ENCODE data around the gene LRRC56. TPM values are rescaled to one million over a fixed set of nuclear protein-coding genes. Genes with fewer than 3 reads are reported as not detected.

The LRRC56 gene
- total and polyA plus RNA-seq, 2 of the 13 experiments (the other 11 are each of a cell fraction or from before 2014, with no cell fraction given) = 0.11 to 0.29 TPM

DNA sequence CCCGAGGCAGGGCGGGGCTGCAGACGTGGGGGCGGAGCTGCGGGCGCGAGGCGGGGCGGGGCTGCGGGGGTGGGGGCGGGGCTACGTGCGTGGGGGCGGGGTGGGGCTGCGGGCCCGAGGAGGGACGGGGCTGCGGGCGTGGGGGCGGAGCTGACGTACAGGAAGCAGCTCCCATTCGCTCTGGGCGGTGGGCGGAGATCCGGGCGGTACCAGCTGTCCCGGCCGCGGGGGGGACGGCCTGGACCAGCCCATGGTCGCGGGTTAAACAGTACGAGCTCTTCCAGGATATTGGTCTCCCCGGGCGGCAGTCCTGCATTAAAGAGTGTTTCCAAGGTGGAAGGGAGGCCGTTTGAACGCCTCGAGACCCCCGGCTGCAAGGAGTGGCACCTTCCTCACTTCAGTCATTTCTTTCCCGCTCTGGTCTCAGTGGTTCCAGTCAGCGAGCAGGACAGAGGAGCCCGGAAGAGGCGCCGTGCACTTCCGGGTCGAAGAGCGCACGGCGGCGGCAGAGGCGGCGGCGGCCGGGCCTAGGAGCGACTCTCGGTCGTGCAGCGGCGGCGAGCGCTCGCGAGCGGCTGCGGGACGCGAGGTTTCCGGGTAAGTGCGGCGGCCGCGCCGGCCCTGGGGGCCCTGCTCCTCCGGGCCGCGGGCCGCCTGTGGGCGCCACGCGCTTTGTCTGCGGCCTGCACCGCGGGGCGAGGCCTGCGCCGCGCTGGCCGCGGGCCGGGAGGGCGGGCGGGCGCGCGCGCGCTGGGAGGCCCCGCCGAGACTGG is 38.9 kb downstream of the LRRC56 start, which contains the start of gene PHRF1 (continued):
- TF ChIP-seq SALL1 (CRISPR knock-in tag; IDR thresholded peaks at IDR 0.05) (peak; percentile 62; the same call in 1 of the 2 replicates), ZNF543 (CRISPR knock-in tag; IDR thresholded peaks at IDR 0.05) (no peak), ZNF441 (CRISPR knock-in tag; IDR thresholded peaks at IDR 0.05; ENCODE audit: borderline replicate concordance) (peak; percentile 75; the same call in 1 of the 2 replicates), CCDC6 (CRISPR knock-in tag; IDR thresholded peaks at IDR 0.05) (no peak), NCOA5 (CRISPR knock-in tag; IDR thresholded peaks at IDR 0.05) (no peak), ZNF30 (CRISPR knock-in tag; IDR thresholded peaks at IDR 0.05) (no peak), ZNF382 (CRISPR knock-in tag; IDR thresholded peaks at IDR 0.05; ENCODE audit: borderline replicate concordance) (no peak), AGO2 (optimal IDR thresholded peaks at IDR 0.05; ENCODE audit: low read depth, low read length) (no peak), ZFP90 (CRISPR knock-in tag; IDR thresholded peaks at IDR 0.05; ENCODE audit: borderline replicate concordance) (no peak), KAT2B (IDR thresholded peaks at IDR 0.05; ENCODE audit: borderline replicate concordance, low read depth, low read length) (no peak), RARA (CRISPR knock-in tag; IDR thresholded peaks at IDR 0.05) (no peak), JDP2 (CRISPR knock-in tag; IDR thresholded peaks at IDR 0.05; ENCODE audit: borderline replicate concordance) (no peak), HNF4A (CRISPR knock-in tag; IDR thresholded peaks at IDR 0.05) (no peak), ZNF878 (CRISPR knock-in tag; IDR thresholded peaks at IDR 0.05) (0 out of 2 replicates have a peak, but pooled peaks have one; percentile 42), ZNF761 (CRISPR knock-in tag; conservative IDR thresholded peaks at IDR 0.05) (no peak), ZBTB42 (CRISPR knock-in tag; IDR thresholded peaks at IDR 0.05) (no peak), POLR2AphosphoS5 (IDR thresholded peaks at IDR 0.05; ENCODE audit: low read depth, low read length) (peak; percentile 79), ZNF333 (CRISPR knock-in tag; IDR thresholded peaks at IDR 0.05; ENCODE audit: borderline replicate concordance) (no peak), GABPA (IDR thresholded peaks at IDR 0.05; ENCODE audit: low read depth, low read length) (no peak), GABPA (CRISPR knock-in tag; IDR thresholded peaks at IDR 0.05; ENCODE audit: low read depth) (peak; percentile 92), CCAR2 (optimal IDR thresholded peaks at IDR 0.05; ENCODE audit: low read depth, low read length) (no peak)
- TF ChIP-seq, protein P1, sequence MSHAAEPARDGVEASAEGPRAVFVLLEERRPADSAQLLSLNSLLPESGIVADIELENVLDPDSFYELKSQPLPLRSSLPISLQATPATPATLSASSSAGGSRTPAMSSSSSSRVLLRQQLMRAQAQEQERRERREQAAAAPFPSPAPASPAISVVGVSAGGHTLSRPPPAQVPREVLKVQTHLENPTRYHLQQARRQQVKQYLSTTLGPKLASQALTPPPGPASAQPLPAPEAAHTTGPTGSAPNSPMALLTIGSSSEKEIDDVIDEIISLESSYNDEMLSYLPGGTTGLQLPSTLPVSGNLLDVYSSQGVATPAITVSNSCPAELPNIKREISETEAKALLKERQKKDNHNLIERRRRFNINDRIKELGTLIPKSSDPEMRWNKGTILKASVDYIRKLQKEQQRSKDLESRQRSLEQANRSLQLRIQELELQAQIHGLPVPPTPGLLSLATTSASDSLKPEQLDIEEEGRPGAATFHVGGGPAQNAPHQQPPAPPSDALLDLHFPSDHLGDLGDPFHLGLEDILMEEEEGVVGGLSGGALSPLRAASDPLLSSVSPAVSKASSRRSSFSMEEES (CRISPR knock-in tag; IDR thresholded peaks at IDR 0.05) = 0 out of 2 replicates have a peak, but pooled peaks have one; percentile 21
- TF ChIP-seq, protein P2, sequence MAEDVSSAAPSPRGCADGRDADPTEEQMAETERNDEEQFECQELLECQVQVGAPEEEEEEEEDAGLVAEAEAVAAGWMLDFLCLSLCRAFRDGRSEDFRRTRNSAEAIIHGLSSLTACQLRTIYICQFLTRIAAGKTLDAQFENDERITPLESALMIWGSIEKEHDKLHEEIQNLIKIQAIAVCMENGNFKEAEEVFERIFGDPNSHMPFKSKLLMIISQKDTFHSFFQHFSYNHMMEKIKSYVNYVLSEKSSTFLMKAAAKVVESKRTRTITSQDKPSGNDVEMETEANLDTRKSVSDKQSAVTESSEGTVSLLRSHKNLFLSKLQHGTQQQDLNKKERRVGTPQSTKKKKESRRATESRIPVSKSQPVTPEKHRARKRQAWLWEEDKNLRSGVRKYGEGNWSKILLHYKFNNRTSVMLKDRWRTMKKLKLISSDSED (CRISPR knock-in tag; IDR thresholded peaks at IDR 0.05) = no peak
- TF ChIP-seq, protein P3, sequence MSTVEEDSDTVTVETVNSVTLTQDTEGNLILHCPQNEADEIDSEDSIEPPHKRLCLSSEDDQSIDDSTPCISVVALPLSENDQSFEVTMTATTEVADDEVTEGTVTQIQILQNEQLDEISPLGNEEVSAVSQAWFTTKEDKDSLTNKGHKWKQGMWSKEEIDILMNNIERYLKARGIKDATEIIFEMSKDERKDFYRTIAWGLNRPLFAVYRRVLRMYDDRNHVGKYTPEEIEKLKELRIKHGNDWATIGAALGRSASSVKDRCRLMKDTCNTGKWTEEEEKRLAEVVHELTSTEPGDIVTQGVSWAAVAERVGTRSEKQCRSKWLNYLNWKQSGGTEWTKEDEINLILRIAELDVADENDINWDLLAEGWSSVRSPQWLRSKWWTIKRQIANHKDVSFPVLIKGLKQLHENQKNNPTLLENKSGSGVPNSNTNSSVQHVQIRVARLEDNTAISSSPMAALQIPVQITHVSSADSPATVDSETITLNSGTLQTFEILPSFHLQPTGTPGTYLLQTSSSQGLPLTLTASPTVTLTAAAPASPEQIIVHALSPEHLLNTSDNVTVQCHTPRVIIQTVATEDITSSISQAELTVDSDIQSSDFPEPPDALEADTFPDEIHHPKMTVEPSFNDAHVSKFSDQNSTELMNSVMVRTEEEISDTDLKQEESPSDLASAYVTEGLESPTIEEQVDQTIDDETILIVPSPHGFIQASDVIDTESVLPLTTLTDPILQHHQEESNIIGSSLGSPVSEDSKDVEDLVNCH (CRISPR knock-in tag; IDR thresholded peaks at IDR 0.05) = no peak
- TF ChIP-seq, protein P4, sequence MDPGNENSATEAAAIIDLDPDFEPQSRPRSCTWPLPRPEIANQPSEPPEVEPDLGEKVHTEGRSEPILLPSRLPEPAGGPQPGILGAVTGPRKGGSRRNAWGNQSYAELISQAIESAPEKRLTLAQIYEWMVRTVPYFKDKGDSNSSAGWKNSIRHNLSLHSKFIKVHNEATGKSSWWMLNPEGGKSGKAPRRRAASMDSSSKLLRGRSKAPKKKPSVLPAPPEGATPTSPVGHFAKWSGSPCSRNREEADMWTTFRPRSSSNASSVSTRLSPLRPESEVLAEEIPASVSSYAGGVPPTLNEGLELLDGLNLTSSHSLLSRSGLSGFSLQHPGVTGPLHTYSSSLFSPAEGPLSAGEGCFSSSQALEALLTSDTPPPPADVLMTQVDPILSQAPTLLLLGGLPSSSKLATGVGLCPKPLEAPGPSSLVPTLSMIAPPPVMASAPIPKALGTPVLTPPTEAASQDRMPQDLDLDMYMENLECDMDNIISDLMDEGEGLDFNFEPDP (CRISPR knock-in tag; conservative IDR thresholded peaks at IDR 0.05) = no peak
